ENCODE data around the gene BST2. TPM values are rescaled to one million over a fixed set of nuclear protein-coding genes. Genes with fewer than 3 reads are reported as not detected.

BST2 gene
- total RNA-seq, 2 donors from 2014 or later = 32.7 to 75.3 TPM

GRCh38 chr19:17448131-17448967 is 42.9 kb upstream of the BST2 start, which contains the start of gene TMEM221:
Gene TMEM221, minus strand, starts transcription at chr19:17448668. Its CDS starts 206 bp downstream, at chr19:17448462.
- no peak within 1 kb of the TSS for H3K27ac ChIP-seq
- no peaks in the 10 kb centered on the region for H3K9me3 ChIP-seq

GRCh38 chr19:17447704-17448130 is 42.3 kb upstream of the BST2 start:
- DNase-seq (ENCODE audit: low spot score) = no peak
- intact Hi-C loops (cut with DNase I) = no loop called here
- no peak overlapping the region for H3K27ac ChIP-seq
- no peaks in the 10 kb centered on the region for H3K4me1 ChIP-seq (replicated peaks)
- H3K4me3 ChIP-seq = peak overlapping the region; percentile 33 to 34
- H3K36me3 ChIP-seq = no peaks in the 10 kb centered on the region
- H3K27me3 ChIP-seq (replicated peaks; ENCODE audit: insufficient read depth) = no peaks in the 10 kb centered on the region
- TF ChIP-seq CTCF (IDR thresholded peaks at IDR 0.05) = no peak
- no peak for TF ChIP-seq POLR2AphosphoS5 (IDR thresholded peaks at IDR 0.05)
- no peak for TF ChIP-seq POLR2A (IDR thresholded peaks at IDR 0.05)
- H3K9me3 ChIP-seq = no peaks in the 10 kb centered on the region
- 29% methylated on average over 5 of the region's 5 CpGs for WGBS

More at GRCh38 chr19:17448131-17448967, 42.9 kb upstream of the BST2 start, which contains the start of gene TMEM221:
- TF ChIP-seq POLR2AphosphoS5 (IDR thresholded peaks at IDR 0.05) (no peak), CTCF (IDR thresholded peaks at IDR 0.05) (peak in 2 of 4 experiments; percentile 18 to 25)
- Histone ChIP-seq H3K36me3 (no peaks in the 10 kb centered on the region), H3K4me1 (replicated peaks) (no peaks in the 10 kb centered on the region), H3K4me3 (peak within 1 kb of the TSS; percentile 33 to 34), H3K27me3 (replicated peaks; ENCODE audit: insufficient read depth) (no peaks in the 10 kb centered on the region)
- WGBS = 3% methylated on average over 54 of the region's 81 CpGs
- DNase-seq (ENCODE audit: low spot score) = no peak
- intact Hi-C loops (cut with DNase I) = no loop called here

GRCh38 chr19:17445526-17446165 is 40.2 kb upstream of the BST2 start:
- intact Hi-C loops (cut with DNase I) = no loop called here
- no peaks in the 10 kb centered on the region for H3K9me3 ChIP-seq
- TF ChIP-seq POLR2A (IDR thresholded peaks at IDR 0.05) (no peak), POLR2AphosphoS5 (IDR thresholded peaks at IDR 0.05) (no peak), CTCF (IDR thresholded peaks at IDR 0.05) (no peak)
- no peak for DNase-seq (ENCODE audit: low spot score)
- WGBS = 97% methylated on average over 1 of the region's 1 CpG
- H3K4me3 ChIP-seq = no peak overlapping the region
- H3K27ac ChIP-seq = no peak overlapping the region
- H3K36me3 ChIP-seq = no peaks in the 10 kb centered on the region
- H3K27me3 ChIP-seq (replicated peaks; ENCODE audit: insufficient read depth) = no peaks in the 10 kb centered on the region
- H3K4me1 ChIP-seq (replicated peaks) = no peaks in the 10 kb centered on the region

- TF ChIP-seq CTCF (IDR thresholded peaks at IDR 0.05) = peak in 2 of 4 experiments; percentile 10 to 37
- no peak for TF ChIP-seq POLR2AphosphoS5 (IDR thresholded peaks at IDR 0.05)
- no peak for DNase-seq (ENCODE audit: low spot score)
- H3K9me3 ChIP-seq = no peaks in the 10 kb centered on the region
- H3K27ac ChIP-seq = no peak overlapping the region
- no peak overlapping the region for H3K4me3 ChIP-seq
- 54% methylated on average over 8 of the region's 8 CpGs for WGBS
- H3K27me3 ChIP-seq (replicated peaks; ENCODE audit: insufficient read depth) = no peaks in the 10 kb centered on the region
- intact Hi-C loops (cut with DNase I) = no loop called here
- H3K4me1 ChIP-seq (replicated peaks) = no peaks in the 10 kb centered on the region
- H3K36me3 ChIP-seq = no peaks in the 10 kb centered on the region
Observed at GRCh38 chr19:17441241-17442021, 36.0 kb upstream of the BST2 start.

Data from prostate gland (tissue), 2 donors.